GM06990 (cell line): ENCODE results near the gene NUP210L.
"Not testable (repeated sequence)": the region's sequence is repeated elsewhere in the genome, so short reads cannot be mapped to it uniquely, and the experiment has no call there.

Source experiments
- DNase-seq: peaks from one replicate; pipeline ENCODE4 v3.0.0-alpha.2; 2011; ENCODE audit not compliant: insufficient read length; ENCODE audit errors: extremely low read depth
- H3K27me3 ChIP-seq: replicated peaks from 2 replicates; pipeline ENCODE4 v1.6.0; 2011; ENCODE audit warnings: low read length; ENCODE audit not compliant: control insufficient read depth, insufficient read depth
- H3K36me3 ChIP-seq: 2 replicates; pipeline ENCODE4 v1.5.1; 2011; ENCODE audit warnings: low read length; ENCODE audit not compliant: control insufficient read depth, insufficient read depth
- H3K4me3 ChIP-seq: replicated peaks from 2 replicates; pipeline ENCODE4 v1.5.1; 2011; ENCODE audit warnings: low read depth, mild to moderate bottlenecking, control low read depth, low read length
- CTCF ChIP-seq: IDR thresholded peaks from 2 replicates; pipeline ENCODE4 v1.5.1; 2011; ENCODE audit warnings: low read length, control low read depth, mild to moderate bottlenecking, inconsistent platforms; ENCODE audit not compliant: insufficient read depth, poor library complexity, severe bottlenecking

NUP210L gene

GRCh38 chr1:154094411-154094810 is 60.5 kb downstream of the NUP210L start:
- Histone ChIP-seq H3K27me3 (no peaks in the 10 kb centered on the region), H3K36me3 (no peaks in the 10 kb centered on the region), H3K4me3 (no peak overlapping the region)
- no peak for TF ChIP-seq CTCF
- no peak for DNase-seq

- Histone ChIP-seq H3K27me3 (no peaks in the 10 kb centered on the region), H3K4me3 (no peak overlapping the region), H3K36me3 (no peaks in the 10 kb centered on the region)
- TF ChIP-seq CTCF: no peak
- DNase-seq: no peak
These were observed 61.2 kb downstream of the NUP210L start for GRCh38 chr1:154093699-154094098.

GRCh38 chr1:154091706-154092105 is 63.2 kb downstream of the NUP210L start:
- no peak for DNase-seq
- no peaks in the 10 kb centered on the region for H3K36me3 ChIP-seq
- H3K27me3 ChIP-seq: no peaks in the 10 kb centered on the region
- no peak for TF ChIP-seq CTCF
- H3K4me3 ChIP-seq: no peak overlapping the region

GRCh38 chr1:154087574-154087973 is 67.3 kb downstream of the NUP210L start:
- Histone ChIP-seq H3K4me3 (no peak overlapping the region), H3K27me3 (no peaks in the 10 kb centered on the region), H3K36me3 (no peaks in the 10 kb centered on the region)
- DNase-seq: no peak
- TF ChIP-seq CTCF: no peak

- not testable (repeated sequence) for DNase-seq, H3K36me3 ChIP-seq, H3K27me3 ChIP-seq, H3K4me3 ChIP-seq
These were observed 71.8 kb downstream of the NUP210L start for GRCh38 chr1:154083057-154083456.

- Histone ChIP-seq H3K36me3 (no peaks in the 10 kb centered on the region), H3K27me3 (no peaks in the 10 kb centered on the region), H3K4me3 (no peak overlapping the region)
- DNase-seq: no peak
- no peak for TF ChIP-seq CTCF
These were observed 73.3 kb downstream of the NUP210L start for GRCh38 chr1:154081386-154082126.
